ENCODE results near the gene USP19.

USP19 gene

DNA sequence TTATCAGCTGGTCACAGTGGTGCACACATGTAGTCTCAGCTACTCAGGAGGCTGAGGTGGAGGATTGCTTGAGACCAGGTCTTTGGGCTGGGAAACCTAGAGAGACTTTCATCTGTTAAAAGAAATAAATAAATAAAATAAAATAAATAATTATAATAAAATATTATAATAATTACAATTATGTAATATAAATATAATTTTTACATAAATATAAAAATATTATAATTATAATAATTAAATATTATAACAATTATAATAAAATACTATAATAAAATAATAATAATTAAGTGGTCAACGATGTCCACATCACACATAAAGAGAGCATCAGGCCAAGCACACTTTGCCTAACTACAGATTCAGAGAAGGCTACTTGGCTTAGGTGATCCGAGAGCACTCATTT lies 41.4 kb downstream of the USP19 start:
- TF ChIP-seq, protein P1, sequence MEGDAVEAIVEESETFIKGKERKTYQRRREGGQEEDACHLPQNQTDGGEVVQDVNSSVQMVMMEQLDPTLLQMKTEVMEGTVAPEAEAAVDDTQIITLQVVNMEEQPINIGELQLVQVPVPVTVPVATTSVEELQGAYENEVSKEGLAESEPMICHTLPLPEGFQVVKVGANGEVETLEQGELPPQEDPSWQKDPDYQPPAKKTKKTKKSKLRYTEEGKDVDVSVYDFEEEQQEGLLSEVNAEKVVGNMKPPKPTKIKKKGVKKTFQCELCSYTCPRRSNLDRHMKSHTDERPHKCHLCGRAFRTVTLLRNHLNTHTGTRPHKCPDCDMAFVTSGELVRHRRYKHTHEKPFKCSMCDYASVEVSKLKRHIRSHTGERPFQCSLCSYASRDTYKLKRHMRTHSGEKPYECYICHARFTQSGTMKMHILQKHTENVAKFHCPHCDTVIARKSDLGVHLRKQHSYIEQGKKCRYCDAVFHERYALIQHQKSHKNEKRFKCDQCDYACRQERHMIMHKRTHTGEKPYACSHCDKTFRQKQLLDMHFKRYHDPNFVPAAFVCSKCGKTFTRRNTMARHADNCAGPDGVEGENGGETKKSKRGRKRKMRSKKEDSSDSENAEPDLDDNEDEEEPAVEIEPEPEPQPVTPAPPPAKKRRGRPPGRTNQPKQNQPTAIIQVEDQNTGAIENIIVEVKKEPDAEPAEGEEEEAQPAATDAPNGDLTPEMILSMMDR (IDR thresholded peaks at IDR 0.05; ENCODE audit: insufficient read depth, low read length, poor library complexity, severe bottlenecking): no peak
- TF ChIP-seq EZH2phosphoT487 (conservative IDR thresholded peaks at IDR 0.05; ENCODE audit: low read length): no peak
- Histone ChIP-seq H3K79me2 (ENCODE audit: insufficient read depth, low read length) (peaks cover 75% of the 10 kb centered on the region), H4K20me1 (ENCODE audit: low read depth, low read length) (peaks cover 11% of the 10 kb centered on the region), H3K27ac (ENCODE audit: low read depth, low read length) (no peak overlapping the region), H3K9me3 (ENCODE audit: insufficient read depth, low read length) (no peaks in the 10 kb centered on the region), H3K9me2 (replicated peaks; ENCODE audit: insufficient read depth, low read length) (no peaks in the 10 kb centered on the region), H3K9ac (ENCODE audit: low read length) (no peak overlapping the region), H3K4me3 (ENCODE audit: insufficient read depth, low read length, poor library complexity, severe bottlenecking) (no peak overlapping the region), H3K4me2 (ENCODE audit: low read depth, low read length, poor library complexity, severe bottlenecking) (no peak overlapping the region), H2AFZ (ENCODE audit: low read depth, low read length, severe bottlenecking) (no peak overlapping the region), H3K27me3 (ENCODE audit: low read length) (no peaks in the 10 kb centered on the region), H3F3A (ENCODE audit: insufficient read depth) (0 out of 2 replicates have a peak, but pooled peaks cover 5% of the 10 kb centered on the region), H3K36me3 (ENCODE audit: low read length) (peaks cover 9% of the 10 kb centered on the region)

DNA sequence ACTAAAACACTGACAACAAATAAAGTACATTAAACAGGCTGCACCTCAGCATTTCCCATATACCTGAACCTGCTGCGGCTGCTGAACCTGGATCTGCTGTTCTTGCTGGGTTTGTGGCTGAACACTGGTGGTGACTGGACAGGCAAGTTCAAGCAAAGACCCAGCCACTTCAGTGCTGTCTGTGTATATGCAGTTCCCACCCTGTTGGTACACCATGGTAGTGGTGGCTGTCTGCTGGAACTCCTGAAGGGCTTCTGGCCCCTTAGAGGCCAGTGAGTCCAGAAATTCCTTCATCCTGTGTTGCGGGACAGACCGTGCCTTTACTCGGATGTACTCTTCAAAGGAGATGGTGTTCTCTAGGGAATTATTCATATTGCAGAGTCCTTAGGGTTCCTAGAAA lies 44.0 kb downstream of the USP19 start:
- Histone ChIP-seq H3K27ac (ENCODE audit: low read depth, low read length) (no peak overlapping the region), H3K9ac (ENCODE audit: low read length) (no peak overlapping the region), H3K79me2 (ENCODE audit: insufficient read depth, low read length) (peaks cover 63% of the 10 kb centered on the region), H3F3A (ENCODE audit: insufficient read depth) (0 out of 2 replicates have a peak, but pooled peaks cover 5% of the 10 kb centered on the region), H3K4me3 (ENCODE audit: insufficient read depth, low read length, poor library complexity, severe bottlenecking) (no peak overlapping the region), H4K20me1 (ENCODE audit: low read depth, low read length) (peaks cover 9% of the 10 kb centered on the region), H3K9me2 (replicated peaks; ENCODE audit: insufficient read depth, low read length) (no peaks in the 10 kb centered on the region), H3K9me3 (ENCODE audit: insufficient read depth, low read length) (no peaks in the 10 kb centered on the region), H2AFZ (ENCODE audit: low read depth, low read length, severe bottlenecking) (no peak overlapping the region), H3K27me3 (ENCODE audit: low read length) (no peaks in the 10 kb centered on the region), H3K4me2 (ENCODE audit: low read depth, low read length, poor library complexity, severe bottlenecking) (no peak overlapping the region), H3K36me3 (ENCODE audit: low read length) (peaks cover 14% of the 10 kb centered on the region)
- TF ChIP-seq, protein P1 (IDR thresholded peaks at IDR 0.05; ENCODE audit: insufficient read depth, low read length, poor library complexity, severe bottlenecking): no peak
- TF ChIP-seq EZH2phosphoT487 (conservative IDR thresholded peaks at IDR 0.05; ENCODE audit: low read length): no peak

DNA sequence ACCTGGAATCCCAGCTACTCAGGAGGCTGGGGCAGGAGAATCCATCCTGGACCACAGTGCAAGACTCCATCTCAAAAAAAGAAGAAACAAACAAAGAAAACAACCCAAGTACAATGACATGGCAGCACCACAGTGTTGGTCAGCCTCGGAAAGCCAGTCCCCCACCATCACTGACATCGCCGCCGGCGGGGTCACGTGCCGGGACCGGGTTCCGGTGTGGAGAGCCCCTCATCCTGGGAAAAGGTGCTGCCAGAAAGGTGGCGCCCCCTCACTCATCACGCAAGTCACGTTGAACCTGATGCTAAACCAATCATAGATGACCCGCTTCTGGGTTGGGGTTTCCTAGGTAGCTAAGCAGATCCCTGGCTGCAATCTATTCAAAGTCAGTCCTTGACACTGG lies 44.5 kb downstream of the USP19 start:
- peaks cover 14% of the 10 kb centered on the region for H3K36me3 ChIP-seq (ENCODE audit: low read length)
- H3K4me3 ChIP-seq (ENCODE audit: insufficient read depth, low read length, poor library complexity, severe bottlenecking): no peak overlapping the region
- TF ChIP-seq EZH2phosphoT487 (conservative IDR thresholded peaks at IDR 0.05; ENCODE audit: low read length): no peak
- no peak overlapping the region for H2AFZ ChIP-seq (ENCODE audit: low read depth, low read length, severe bottlenecking)
- no peaks in the 10 kb centered on the region for H3K27me3 ChIP-seq (ENCODE audit: low read length)
- H3K27ac ChIP-seq (ENCODE audit: low read depth, low read length): no peak overlapping the region
- peaks cover 62% of the 10 kb centered on the region for H3K79me2 ChIP-seq (ENCODE audit: insufficient read depth, low read length)
- no peaks in the 10 kb centered on the region for H3K9me2 ChIP-seq (replicated peaks; ENCODE audit: insufficient read depth, low read length)
- no peak overlapping the region for H3K9ac ChIP-seq (ENCODE audit: low read length)
- peaks cover 9% of the 10 kb centered on the region for H4K20me1 ChIP-seq (ENCODE audit: low read depth, low read length)
- no peak overlapping the region for H3K4me2 ChIP-seq (ENCODE audit: low read depth, low read length, poor library complexity, severe bottlenecking)
- no peaks in the 10 kb centered on the region for H3K9me3 ChIP-seq (ENCODE audit: insufficient read depth, low read length)
- 0 out of 2 replicates have a peak, but pooled peaks cover 5% of the 10 kb centered on the region for H3F3A ChIP-seq (ENCODE audit: insufficient read depth)

Data from SU-DHL-6 (cell line).